HG03457 (cell line): ENCODE data around the gene EOLA1.
"Not testable (repeated sequence)": the region's sequence is repeated elsewhere in the genome, so short reads cannot be mapped to it uniquely, and the experiment has no call there.

Experiments used
- ATAC-seq: cut with Tn5 transposase; IDR thresholded peaks from one replicate; pipeline ENCODE4 v1.9.1; 2021; ENCODE audit warnings: moderate number of reproducible peaks; ENCODE audit not compliant: unreplicated experiment

The EOLA1 gene

GRCh38 chrX:149595214-149595613 is 54.4 kb downstream of the EOLA1 start, which contains the start of gene HSFX2:
Gene HSFX2 (minus strand): TSS chrX:149595314. CDS start chrX:149594700, 614 bp downstream.
- ATAC-seq: not testable (repeated sequence)

- ATAC-seq: not testable (repeated sequence)
Measured at GRCh38 chrX:149595943-149596342, 55.1 kb downstream of the EOLA1 start.
